Breast epithelium (tissue), 4 donors: ENCODE measurements around the gene FBXW2. TPM values are rescaled to one million over a fixed set of nuclear protein-coding genes. Genes with fewer than 3 reads are reported as not detected.

ENCODE experiments used
- DNase-seq, 2 donors: peaks; one replicate each; pipeline ENCODE4 v3.0.0-alpha.2; 2019; ENCODE audit warnings: low spot score in 2 of 2
- H3K27ac ChIP-seq, 2 donors: fragments of 200-600 bp; sonication (generic) in 1 of 2; one replicate each; pipeline ENCODE4 v1.5.1; 2016 to 2019; ENCODE audit warnings: mild to moderate bottlenecking in 1 of 2
- H3K27me3 ChIP-seq, 2 donors: fragments of 200-600 bp; sonication (generic) in 1 of 2; one replicate each; pipeline versions ENCODE4 v1.5.1 to v1.6.0; 2017 to 2019; ENCODE audit warnings: control low read depth in 1 of 2, mild to moderate bottlenecking in 1 of 2
- H3K36me3 ChIP-seq: fragments of 200-600 bp; one replicate; pipeline ENCODE4 v1.5.1; 2019
- H3K4me1 ChIP-seq, 2 donors: fragments of 200-600 bp; sonication (generic); one replicate each; pipeline ENCODE4 v1.5.1; 2016 to 2019; ENCODE audit warnings: control low read depth in 1 of 2
- H3K4me3 ChIP-seq, 3 donors: fragments of 200-600 bp; sonication (generic); 1 replicate in 2 of 3; 2 replicates in 1 of 3; pipeline ENCODE4 v1.5.1; 2016 to 2019; ENCODE audit warnings: mild to moderate bottlenecking in 3 of 3, moderate library complexity in 2 of 3
- H3K9me3 ChIP-seq, 2 donors: fragments of 200-600 bp; sonication (generic) in 1 of 2; one replicate each; pipeline ENCODE4 v1.5.1; 2016 to 2019; ENCODE audit warnings: control low read depth in 1 of 2
- CTCF ChIP-seq, 3 donors: fragments of 450-650 bp; IDR thresholded peaks; one replicate each; pipeline ENCODE4 v1.5.1; 2016 to 2017; ENCODE audit warnings: antibody characterized with exemption in 3 of 3, mild to moderate bottlenecking in 3 of 3, moderate library complexity in 3 of 3
- POLR2A ChIP-seq: fragments of 450-650 bp; IDR thresholded peaks from one replicate; pipeline ENCODE4 v1.6.1; 2016; ENCODE audit warnings: antibody characterized with exemption, mild to moderate bottlenecking, moderate library complexity
- POLR2AphosphoS5 ChIP-seq, 3 donors: sonication (generic); formaldehyde crosslinking; IDR thresholded peaks; one replicate each; pipeline ENCODE4 v1.6.1; 2017; ENCODE audit warnings: antibody characterized with exemption in 3 of 3
- intact Hi-C: fragments of 100-400 bp; cut with DNase I; formaldehyde crosslinking; loops from one replicate; pipeline ENCODE4 v1.15.1; 2023; ENCODE audit warnings: low total_unique reads
- total RNA-seq, 3 donors: library from RNA; depleted of rRNA; stranded (reverse); fragments of >200 nt; gene quantifications; one replicate each; pipeline ENCODE4 v1.1.0, GENCODE V29; 2016

Gene FBXW2
- total RNA-seq, 3 donors from 2014 or later, result 44.9 to 49.9 (median 49.8) TPM

GRCh38 chr9:120736881-120737280, 56.3 kb downstream of the FBXW2 start:
- H3K9me3 ChIP-seq, result no peaks in the 10 kb centered on the region
- intact Hi-C loops, result no loop called here

GRCh38 chr9:120735415-120736126, 57.6 kb downstream of the FBXW2 start:
- intact Hi-C loops, result no loop called here
- Histone ChIP-seq H3K4me3 (no peak overlapping the region), H3K36me3 (no peaks in the 10 kb centered on the region), H3K27ac (peak overlapping the region in 1 of 2 donors; percentile 60), H3K4me1 (no peaks in the 10 kb centered on the region), H3K9me3 (no peaks in the 10 kb centered on the region), H3K27me3 (no peaks in the 10 kb centered on the region)
- TF ChIP-seq POLR2AphosphoS5 (IDR thresholded peaks at IDR 0.05) (peak in 1 of 3 donors; percentile 41), POLR2A (no peak), CTCF (IDR thresholded peaks at IDR 0.05) (no peak)
- no peak for DNase-seq

More at GRCh38 chr9:120736881-120737280, 56.3 kb downstream of the FBXW2 start:
- Histone ChIP-seq H3K27ac (no peak overlapping the region), H3K4me3 (no peak overlapping the region), H3K4me1 (no peaks in the 10 kb centered on the region), H3K36me3 (no peaks in the 10 kb centered on the region), H3K27me3 (no peaks in the 10 kb centered on the region)
- TF ChIP-seq POLR2A, result no peak
- no peak for DNase-seq

GRCh38 chr9:120734607-120735410, 58.4 kb downstream of the FBXW2 start:
- no peaks in the 10 kb centered on the region for H3K27me3 ChIP-seq
- no peaks in the 10 kb centered on the region for H3K4me1 ChIP-seq
- H3K27ac ChIP-seq, result peak overlapping the region in 1 of 2 donors; percentile 60
- no peaks in the 10 kb centered on the region for H3K36me3 ChIP-seq
- no peak for DNase-seq
- H3K4me3 ChIP-seq, result no peak overlapping the region
- TF ChIP-seq CTCF (IDR thresholded peaks at IDR 0.05) (no peak), POLR2A (no peak), POLR2AphosphoS5 (IDR thresholded peaks at IDR 0.05) (no peak)
- no peaks in the 10 kb centered on the region for H3K9me3 ChIP-seq
- intact Hi-C loops, result no loop called here

DNA sequence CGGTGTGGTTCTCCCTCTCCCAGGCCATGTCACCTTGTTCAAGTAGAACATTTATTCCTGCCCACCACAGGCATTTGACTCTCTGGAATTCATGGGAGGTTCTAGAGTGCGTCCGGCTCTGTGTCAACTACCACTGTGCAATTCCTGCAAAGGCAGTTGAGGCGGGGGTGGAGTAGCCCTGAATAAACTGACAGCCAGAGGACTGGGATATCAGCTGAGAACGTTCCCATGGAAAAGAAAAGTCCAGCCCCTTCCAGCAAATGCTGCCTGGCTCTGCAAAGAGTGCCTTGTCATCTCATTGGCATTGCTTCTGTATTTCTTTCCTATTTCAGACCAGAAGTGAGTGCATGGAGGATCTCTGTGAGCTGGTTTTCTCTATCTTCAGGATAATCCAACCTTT, 60.0 kb downstream of the FBXW2 start:
- Histone ChIP-seq H3K4me3 (no peak overlapping the region), H3K4me1 (no peaks in the 10 kb centered on the region), H3K27me3 (no peaks in the 10 kb centered on the region), H3K9me3 (no peaks in the 10 kb centered on the region), H3K27ac (no peak overlapping the region), H3K36me3 (no peaks in the 10 kb centered on the region)
- intact Hi-C loops, result no loop called here
- no peak for TF ChIP-seq CTCF (IDR thresholded peaks at IDR 0.05)
- TF ChIP-seq POLR2AphosphoS5 (IDR thresholded peaks at IDR 0.05), result no peak
- no peak for TF ChIP-seq POLR2A
- DNase-seq, result no peak

GRCh38 chr9:120730654-120731514, 62.3 kb downstream of the FBXW2 start:
- no peaks in the 10 kb centered on the region for H3K4me1 ChIP-seq
- no peaks in the 10 kb centered on the region for H3K27me3 ChIP-seq
- DNase-seq, result no peak
- intact Hi-C loops, result no loop called here
- H3K36me3 ChIP-seq, result no peaks in the 10 kb centered on the region
- TF ChIP-seq POLR2AphosphoS5 (IDR thresholded peaks at IDR 0.05) (no peak), CTCF (IDR thresholded peaks at IDR 0.05) (no peak), POLR2A (no peak)
- H3K27ac ChIP-seq, result no peak overlapping the region
- no peak overlapping the region for H3K4me3 ChIP-seq
- H3K9me3 ChIP-seq, result no peaks in the 10 kb centered on the region
